Sigmoid colon (tissue), 7 donors: ENCODE results near the gene AGBL1. TPM values are rescaled to one million over a fixed set of nuclear protein-coding genes. Genes with fewer than 3 reads are reported as not detected.

ENCODE experiments used
- DNase-seq: peaks from one replicate; pipeline ENCODE4 v3.0.0-alpha.2; 2019
- H3K27ac ChIP-seq, 4 donors: fragments of 200-600 bp; sonication (generic); one replicate each; pipeline ENCODE4 v1.5.1; 2016 to 2019; ENCODE audit warnings: mild to moderate bottlenecking in 1 of 4
- H3K27me3 ChIP-seq, 3 donors: fragments of 200-600 bp; sonication (generic); one replicate each; pipeline ENCODE4 v1.5.1; 2019; ENCODE audit warnings: mild to moderate bottlenecking in 1 of 3
- H3K36me3 ChIP-seq, 4 donors: fragments of 200-600 bp; sonication (generic); one replicate each; pipeline ENCODE4 v1.5.1; 2016 to 2019
- H3K4me1 ChIP-seq, 4 donors: fragments of 200-600 bp; sonication (generic); one replicate each; pipeline ENCODE4 v1.5.1; 2017 to 2019
- H3K4me3 ChIP-seq, 4 donors: fragments of 200-600 bp; sonication (generic); one replicate each; pipeline ENCODE4 v1.5.1; 2017 to 2019; ENCODE audit warnings: mild to moderate bottlenecking in 2 of 4, moderate library complexity in 1 of 4
- H3K9me3 ChIP-seq, 4 donors: fragments of 200-600 bp in 3 of 4; sonication (generic) in 3 of 4; one replicate each; pipeline versions ENCODE4 v1.5.1 to v1.6.1; 2013 to 2019
- EP300 ChIP-seq, 4 donors: sonication (generic); formaldehyde crosslinking; IDR thresholded peaks; one replicate each; pipeline ENCODE4 v1.6.1; 2017; ENCODE audit warnings: antibody characterized with exemption in 4 of 4
- POLR2A ChIP-seq, 2 donors: fragments of 450-650 bp; IDR thresholded peaks; one replicate each; pipeline ENCODE4 v1.6.1; 2016; ENCODE audit warnings: antibody characterized with exemption in 2 of 2, mild to moderate bottlenecking in 2 of 2, moderate library complexity in 2 of 2
- POLR2AphosphoS5 ChIP-seq, 4 donors: sonication (generic); formaldehyde crosslinking; IDR thresholded peaks; one replicate each; pipeline ENCODE4 v1.6.1; 2017; ENCODE audit warnings: antibody characterized with exemption in 4 of 4
- WGBS, 2 donors: extraction: QIAGEN DNeasy Blood & Tissue Kit; methylation state at CpG; one replicate each; pipeline ENCODE4 v1.1.7; 2013; 5-methylcytosine and 5-hydroxymethylcytosine counted together
- intact Hi-C: fragments of 100-400 bp; cut with DNase I; formaldehyde crosslinking; loops from one replicate; pipeline ENCODE4 v1.15.1; 2023
- polyA plus RNA-seq, 3 donors: library from polyadenylated mRNA; stranded (reverse); fragments of 200-250 nt; gene quantifications; one replicate each; pipeline ENCODE4 v1.2.3, GENCODE V29; 2013
- small RNA-seq, 3 donors: library from RNA; depleted of rRNA; stranded (forward); fragments of <200 nt; gene quantifications; one replicate each; pipeline ENCODE3, GENCODE V24; 2016
- total RNA-seq, 4 donors: library from RNA; depleted of rRNA; stranded (reverse); fragments of >200 nt; gene quantifications; one replicate each; pipeline ENCODE4 v1.1.0, GENCODE V29; 2016
- TF ChIP-seq, protein P1 (sequence below), 4 experiments: fragments of 450-650 bp in 3 of 4; fragments of 200-600 bp in 1 of 4; IDR thresholded peaks; one replicate each; pipeline ENCODE4 v1.5.1; 2016 to 2019; ENCODE audit warnings: antibody characterized with exemption in 4 of 4, mild to moderate bottlenecking in 3 of 4, moderate library complexity in 2 of 4
- donor health status: healthy with polysubstance abuse.
- donor health status: Bipolar disorder and iron deficiency.
- donor health status: healthy.

AGBL1 gene
- total and polyA plus RNA-seq, 7 donors: 0.16 to 0.28 TPM; not detected in 5

DNA sequence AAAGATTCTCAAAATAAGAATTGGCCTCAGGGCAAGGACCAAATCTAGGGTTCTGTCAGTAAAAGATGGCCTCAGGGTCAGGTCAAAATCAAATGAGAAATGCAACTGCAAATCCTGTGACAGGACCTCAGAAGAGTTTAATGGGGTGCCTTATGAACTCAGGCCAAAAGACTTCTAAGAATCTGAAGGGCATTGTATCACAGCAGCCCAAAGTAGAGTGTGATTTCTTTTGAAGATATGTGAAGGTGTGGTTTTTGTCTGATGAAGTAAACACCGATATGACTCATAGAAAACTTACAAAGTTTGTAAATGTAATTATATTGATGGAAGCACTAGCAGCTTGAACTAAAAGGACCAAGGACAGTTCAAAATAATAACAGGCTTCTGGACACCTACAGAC lies 966.1 kb downstream of the AGBL1 start:
- Histone ChIP-seq H3K9me3 (no peaks in the 10 kb centered on the region), H3K27me3 (no peaks in the 10 kb centered on the region), H3K4me3 (no peak overlapping the region), H3K27ac (no peak overlapping the region), H3K4me1 (no peaks in the 10 kb centered on the region), H3K36me3 (no peaks in the 10 kb centered on the region)
- DNase-seq: no peak
- intact Hi-C loops: no loop called here
- 88 to 90% methylated on average over 1 of the region's 1 CpG for WGBS, 2 donors
- TF ChIP-seq, protein P1, sequence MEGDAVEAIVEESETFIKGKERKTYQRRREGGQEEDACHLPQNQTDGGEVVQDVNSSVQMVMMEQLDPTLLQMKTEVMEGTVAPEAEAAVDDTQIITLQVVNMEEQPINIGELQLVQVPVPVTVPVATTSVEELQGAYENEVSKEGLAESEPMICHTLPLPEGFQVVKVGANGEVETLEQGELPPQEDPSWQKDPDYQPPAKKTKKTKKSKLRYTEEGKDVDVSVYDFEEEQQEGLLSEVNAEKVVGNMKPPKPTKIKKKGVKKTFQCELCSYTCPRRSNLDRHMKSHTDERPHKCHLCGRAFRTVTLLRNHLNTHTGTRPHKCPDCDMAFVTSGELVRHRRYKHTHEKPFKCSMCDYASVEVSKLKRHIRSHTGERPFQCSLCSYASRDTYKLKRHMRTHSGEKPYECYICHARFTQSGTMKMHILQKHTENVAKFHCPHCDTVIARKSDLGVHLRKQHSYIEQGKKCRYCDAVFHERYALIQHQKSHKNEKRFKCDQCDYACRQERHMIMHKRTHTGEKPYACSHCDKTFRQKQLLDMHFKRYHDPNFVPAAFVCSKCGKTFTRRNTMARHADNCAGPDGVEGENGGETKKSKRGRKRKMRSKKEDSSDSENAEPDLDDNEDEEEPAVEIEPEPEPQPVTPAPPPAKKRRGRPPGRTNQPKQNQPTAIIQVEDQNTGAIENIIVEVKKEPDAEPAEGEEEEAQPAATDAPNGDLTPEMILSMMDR (IDR thresholded peaks at IDR 0.05): no peak
- no peak for TF ChIP-seq POLR2AphosphoS5 (IDR thresholded peaks at IDR 0.05)
- TF ChIP-seq EP300 (IDR thresholded peaks at IDR 0.05): no peak
- no peak for TF ChIP-seq POLR2A (IDR thresholded peaks at IDR 0.05)

DNA sequence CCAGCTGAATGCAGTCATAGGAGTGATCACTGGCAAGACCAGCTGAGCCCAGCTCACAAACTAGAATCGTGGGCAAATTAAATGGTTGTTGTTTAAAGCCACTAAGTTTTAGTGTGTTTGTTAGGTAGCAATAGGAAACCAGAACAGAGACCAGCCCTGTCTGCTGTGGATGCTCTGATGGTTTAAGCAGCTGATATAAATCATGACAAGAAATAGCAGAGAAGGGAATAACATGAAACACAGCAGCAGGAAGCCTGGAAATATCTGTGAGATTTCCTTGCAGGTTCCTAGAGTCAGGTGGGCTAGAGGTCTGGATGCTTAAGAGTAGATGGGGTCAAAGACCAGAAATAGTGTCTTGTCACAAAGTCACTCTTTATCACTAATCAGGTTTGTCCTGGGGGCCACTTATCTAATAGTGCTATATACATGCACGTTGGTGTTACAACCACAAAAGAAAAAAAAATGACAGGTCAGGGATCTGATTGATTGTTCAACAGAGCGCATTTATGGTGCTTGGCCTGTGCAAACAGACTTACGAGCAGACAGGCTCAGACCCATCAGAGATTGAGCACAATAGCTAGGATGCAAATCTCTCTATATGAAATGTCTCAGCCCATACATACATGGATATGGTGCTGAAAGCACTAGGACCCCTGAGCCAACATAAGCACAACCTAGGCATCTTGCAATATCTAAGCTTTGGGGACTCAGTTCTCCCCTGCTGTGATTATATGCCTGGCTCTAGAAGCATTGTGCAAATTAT lies 967.7 kb downstream of the AGBL1 start:
- H3K27ac ChIP-seq: no peak overlapping the region
- 22 to 52% methylated on average over 4 of the region's 4 CpGs for WGBS, 2 donors
- no peaks in the 10 kb centered on the region for H3K36me3 ChIP-seq
- TF ChIP-seq, protein P1 (IDR thresholded peaks at IDR 0.05): no peak
- TF ChIP-seq POLR2A (IDR thresholded peaks at IDR 0.05) (no peak), EP300 (IDR thresholded peaks at IDR 0.05) (no peak), POLR2AphosphoS5 (IDR thresholded peaks at IDR 0.05) (no peak)
- no peaks in the 10 kb centered on the region for H3K4me1 ChIP-seq
- no peaks in the 10 kb centered on the region for H3K27me3 ChIP-seq
- H3K9me3 ChIP-seq: no peaks in the 10 kb centered on the region
- intact Hi-C loops: no loop called here
- no peak for DNase-seq
- H3K4me3 ChIP-seq: no peak overlapping the region

Small RNAs within 50 kb of the gene (small RNA-seq; reads per million reads assigned to genes)
- 0 reads per million in 3 donors for gene RF00284
- 0 reads per million in 3 donors for gene RNA5SP400
